Middle frontal gyrus (tissue), 1 donor: ENCODE measurements around the gene OTUD7B.
"Not testable (repeated sequence)": the region's sequence is repeated elsewhere in the genome, so short reads cannot be mapped to it uniquely, and the experiment has no call there.

Source experiments
- DNase-seq: peaks from one replicate; pipeline ENCODE4 v3.0.0-alpha.2; 2015; ENCODE audit warnings: low spot score; ENCODE audit errors: extremely low spot score

The OTUD7B gene

GRCh38 chr1:149957548-149957947, 53.0 kb downstream of the OTUD7B start:
- DNase-seq: not testable (repeated sequence)

GRCh38 chr1:149949911-149950310, 60.6 kb downstream of the OTUD7B start:
- DNase-seq: no peak

- no peak for DNase-seq
These were observed 65.3 kb downstream of the OTUD7B start for GRCh38 chr1:149945206-149945605.

GRCh38 chr1:149942885-149943284, 67.6 kb downstream of the OTUD7B start:
- DNase-seq: no peak

GRCh38 chr1:149942207-149942606, 68.3 kb downstream of the OTUD7B start:
- DNase-seq: no peak

GRCh38 chr1:149940427-149940826, 70.1 kb downstream of the OTUD7B start:
- DNase-seq: no peak

- not testable (repeated sequence) for DNase-seq
These were observed 71.9 kb downstream of the OTUD7B start for GRCh38 chr1:149938668-149939003.

GRCh38 chr1:149937759-149938158, 72.8 kb downstream of the OTUD7B start:
- no peak for DNase-seq

GRCh38 chr1:149936992-149937705, 73.4 kb downstream of the OTUD7B start:
- DNase-seq: no peak

GRCh38 chr1:149936170-149936991, 74.1 kb downstream of the OTUD7B start, which contains the start of gene MTMR11:
Gene MTMR11 (minus strand): TSS chr1:149936879. CDS start chr1:149936647, 232 bp downstream.
- no peak for DNase-seq

GRCh38 chr1:149934356-149934755, 76.2 kb downstream of the OTUD7B start:
- no peak for DNase-seq

- DNase-seq: no peak
These were observed 77.3 kb downstream of the OTUD7B start for GRCh38 chr1:149933208-149933607.

- DNase-seq: no peak
These were observed 78.1 kb downstream of the OTUD7B start for GRCh38 chr1:149932474-149932873.

- no peak for DNase-seq
These were observed 79.2 kb downstream of the OTUD7B start for GRCh38 chr1:149931212-149931790.

- DNase-seq: no peak
These were observed 80.7 kb downstream of the OTUD7B start for GRCh38 chr1:149929856-149930255.

- DNase-seq: no peak
These were observed 82.2 kb downstream of the OTUD7B start for GRCh38 chr1:149928401-149928724.

GRCh38 chr1:149927563-149928400, 82.7 kb downstream of the OTUD7B start, which contains the start of gene SF3B4:
Gene SF3B4 (minus strand): TSS chr1:149927803. CDS start chr1:149927759, 44 bp downstream.
- DNase-seq: peak; percentile 92

GRCh38 chr1:149927056-149927562, 83.4 kb downstream of the OTUD7B start:
- DNase-seq: no peak

GRCh38 chr1:149926296-149926695, 84.2 kb downstream of the OTUD7B start:
- DNase-seq: no peak

- DNase-seq: no peak
These were observed 84.8 kb downstream of the OTUD7B start for GRCh38 chr1:149925751-149926150.

- DNase-seq: no peak
These were observed 85.2 kb downstream of the OTUD7B start for GRCh38 chr1:149925345-149925744.
